GM12878 (cell line): Measurements from ENCODE around the gene RARA. TPM values are rescaled to one million over a fixed set of nuclear protein-coding genes. Genes with fewer than 3 reads are reported as not detected.

ENCODE experiments used
- BHLHE40 ChIP-seq, 2 experiments: fragments of 450-650 bp in 1 of 2; IDR thresholded peaks; 2 replicates each; pipeline ENCODE4 v1.6.1; 2011 to 2017; ENCODE audit warnings: low read depth in 2 of 2, borderline replicate concordance in 1 of 2, improper control_type of control experiment in 1 of 2, low read length in 1 of 2, mild to moderate bottlenecking in 1 of 2
- EED ChIP-seq: sonication (generic); IDR thresholded peaks from 2 replicates; pipeline ENCODE4 v1.6.1; 2016; ENCODE audit warnings: antibody characterized with exemption, low read depth
- ETV6 ChIP-seq, 2 experiments: fragments of 450-650 bp in 1 of 2; IDR thresholded peaks in 1 of 2; conservative IDR thresholded peaks in 1 of 2; 2 replicates each; pipeline ENCODE4 v1.6.1; 2014; ENCODE audit warnings: antibody characterized with exemption in 1 of 2, borderline replicate concordance in 1 of 2, low read depth in 1 of 2, mild to moderate bottlenecking in 1 of 2, moderate library complexity in 1 of 2
- HDAC6 ChIP-seq: fragments of 200-600 bp; sonication (generic); IDR thresholded peaks from one replicate; pipeline ENCODE4 v1.8.0; 2017; ENCODE audit warnings: antibody characterized with exemption; ENCODE audit not compliant: unreplicated experiment
- IRF4 ChIP-seq: IDR thresholded peaks from 2 replicates; pipeline ENCODE4 v1.6.1; 2011; ENCODE audit warnings: low read depth, low read length
- JUNB ChIP-seq: IDR thresholded peaks from 2 replicates; pipeline ENCODE4 v1.6.1; 2016; ENCODE audit warnings: antibody characterized with exemption, mild to moderate bottlenecking
- JUND ChIP-seq: IDR thresholded peaks from 2 replicates; pipeline ENCODE4 v1.6.1; 2012; ENCODE audit warnings: low read depth, mild to moderate bottlenecking, low read length, improper control_type of control experiment, moderate library complexity
- MEF2A ChIP-seq: IDR thresholded peaks from 2 replicates; pipeline ENCODE4 v1.6.1; 2011; ENCODE audit warnings: low read depth, mild to moderate bottlenecking, low read length, moderate library complexity; ENCODE audit not compliant: insufficient read depth
- NFYA ChIP-seq: IDR thresholded peaks from 2 replicates; pipeline ENCODE4 v1.6.1; 2011; ENCODE audit warnings: low read depth, mild to moderate bottlenecking, low read length, improper control_type of control experiment, borderline replicate concordance
- PML ChIP-seq: IDR thresholded peaks from 2 replicates; pipeline ENCODE4 v1.6.1; 2012; ENCODE audit warnings: low read length, inconsistent platforms
- RBBP5 ChIP-seq: fragments of 200-600 bp; sonication (generic); conservative IDR thresholded peaks from 2 replicates; pipeline ENCODE4 v1.6.1; 2016
- SPI1 ChIP-seq: IDR thresholded peaks from 2 replicates; pipeline ENCODE4 v1.6.1; 2011; ENCODE audit warnings: low read depth, mild to moderate bottlenecking, low read length, moderate library complexity, borderline replicate concordance; ENCODE audit not compliant: insufficient read depth
- SUZ12 ChIP-seq: fragments of 200-600 bp; sonication (generic); IDR thresholded peaks from one replicate; pipeline ENCODE4 v1.6.1; 2018; ENCODE audit warnings: antibody characterized with exemption, mild to moderate bottlenecking; ENCODE audit not compliant: unreplicated experiment
- TARDBP ChIP-seq: IDR thresholded peaks from 2 replicates; pipeline ENCODE4 v1.6.1; 2016; ENCODE audit warnings: borderline replicate concordance
- WRNIP1 ChIP-seq: IDR thresholded peaks from 2 replicates; pipeline ENCODE4 v1.6.1; 2011; ENCODE audit warnings: low read depth, low read length, improper control_type of control experiment, borderline replicate concordance
- YBX1 ChIP-seq: fragments of 450-650 bp; IDR thresholded peaks from 2 replicates; pipeline ENCODE4 v1.6.1; 2016; ENCODE audit warnings: antibody characterized with exemption
- polyA plus RNA-seq, 11 experiments: library from polyadenylated mRNA; depleted of rRNA in 4 of 11; unstranded in 6 of 11; stranded (reverse) in 5 of 11; fragments of >200 nt; fragmentation: Nextera tagmentation in 4 of 11; fragmentation: Illumina TruSeq in 1 of 11; extraction: Ambion mirVana in 4 of 11; extraction: Trizol in 1 of 11; gene quantifications; 1 replicate in 1 of 11; 2 replicates in 10 of 11; pipeline versions ENCODE4 v1.2.1 to v1.2.3, GENCODE V29; 2011 to 2016; ENCODE audit warnings: inconsistent platforms in 2 of 11, missing spikeins in 2 of 11, low read depth in 1 of 11
- total RNA-seq, 4 experiments: library from RNA; depleted of rRNA in 3 of 4; stranded (reverse); fragments of >200 nt in 3 of 4; fragmentation: Illumina TruSeq in 1 of 4; extraction: Trizol in 1 of 4; gene quantifications; 2 replicates each; pipeline versions ENCODE4 v1.2.1 to v1.2.3, GENCODE V29; 2013 to 2021
- TF ChIP-seq, protein P1 (sequence below): fragments of 150-350 bp; IDR thresholded peaks from 2 replicates; pipeline ENCODE4 v1.6.1; 2014; ENCODE audit warnings: mild to moderate bottlenecking, low read depth, low read length
- TF ChIP-seq, protein P2 (sequence below): fragments of 450-650 bp; IDR thresholded peaks from 2 replicates; pipeline ENCODE4 v1.6.1; 2018; ENCODE audit warnings: borderline replicate concordance, mild to moderate bottlenecking; ENCODE audit not compliant: partially characterized antibody
- TF ChIP-seq, protein P3 (sequence below): IDR thresholded peaks from 2 replicates; pipeline ENCODE4 v1.6.1; 2012; ENCODE audit warnings: improper control_type of control experiment, low read depth, low read length; ENCODE audit not compliant: insufficient replicate concordance

The RARA gene
- total and polyA plus RNA-seq, 10 of the 15 experiments (the other 5 are each of a cell fraction or from before 2014, with no cell fraction given): 0.13 to 33.6 (median 13.6) TPM

DNA sequence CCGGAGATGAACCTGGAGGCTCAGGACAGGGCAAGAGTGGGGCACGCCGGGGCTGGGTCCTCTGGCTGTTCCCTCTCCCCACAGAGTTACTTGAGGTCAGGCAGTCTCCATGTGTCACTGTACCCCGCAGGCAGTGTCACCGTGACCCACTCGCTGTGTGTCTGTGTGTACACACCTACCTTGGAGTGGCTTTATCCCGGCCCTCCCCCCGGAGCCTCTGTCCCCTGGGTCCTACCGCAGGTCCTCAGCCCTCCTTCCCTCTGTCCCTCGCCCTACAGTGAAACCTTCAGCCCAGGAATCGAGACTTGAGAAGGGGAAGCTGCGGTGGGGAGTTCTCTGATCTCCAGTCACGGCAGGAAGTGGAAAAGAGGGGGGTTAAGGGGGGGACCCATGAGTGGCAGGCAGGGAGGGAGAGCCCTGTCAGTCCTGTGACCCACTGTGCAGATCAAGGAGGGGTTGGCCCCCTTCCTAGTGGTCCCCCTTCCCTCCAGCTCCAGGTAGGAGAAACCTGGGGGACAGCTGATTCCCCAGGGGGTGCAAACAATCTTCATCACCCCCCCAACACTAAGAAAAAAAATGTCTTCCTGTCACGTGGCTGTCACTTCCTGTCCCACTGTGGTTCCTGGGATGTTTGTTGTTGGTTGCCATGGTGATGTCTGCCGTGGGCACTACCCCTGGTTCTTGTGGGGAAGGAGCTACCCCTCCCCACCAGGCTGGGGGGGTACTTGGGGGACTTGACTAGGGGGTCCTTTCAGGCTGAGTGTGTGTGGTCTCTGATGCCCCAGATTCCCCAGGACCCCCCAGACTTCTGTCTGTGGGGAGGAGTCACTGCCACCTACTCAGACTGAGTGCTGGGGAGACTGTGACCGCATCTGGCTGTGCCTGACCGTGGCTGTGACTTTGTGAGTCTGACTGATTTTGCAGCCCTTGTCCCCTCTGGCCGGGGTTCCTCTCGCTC lies 13.7 kb downstream of the RARA start (continued):
- TF ChIP-seq TARDBP (peak; percentile 88; the same call in 1 of the 2 replicates), MEF2A (peak; percentile 77; the same call in 1 of the 2 replicates), IRF4 (peak; percentile 65; the same call in 1 of the 2 replicates), JUNB (peak; percentile 31; the same call in 1 of the 2 replicates), YBX1 (no peak), ETV6 (conservative IDR thresholded peaks at IDR 0.05 in 1 of 2, IDR thresholded peaks at IDR 0.05 in 1 of 2; ENCODE audit: borderline replicate concordance in 1 of 2, low read depth in 1 of 2) (peak; percentile 100), RBBP5 (no peak), SUZ12 (no peak), PML (no peak), EED (peak; percentile 100), JUND (0 out of 2 replicates have a peak, but pooled peaks have one; percentile 6), BHLHE40 (IDR thresholded peaks at IDR 0.05; ENCODE audit: borderline replicate concordance in 1 of 2, low read depth in 2 of 2, low read length in 1 of 2) (peak; percentile 85 to 90), HDAC6 (no peak), SPI1 (peak; percentile 90), WRNIP1 (0 out of 2 replicates have a peak, but pooled peaks have one; percentile 51), NFYA (no peak)
- TF ChIP-seq, protein P1, sequence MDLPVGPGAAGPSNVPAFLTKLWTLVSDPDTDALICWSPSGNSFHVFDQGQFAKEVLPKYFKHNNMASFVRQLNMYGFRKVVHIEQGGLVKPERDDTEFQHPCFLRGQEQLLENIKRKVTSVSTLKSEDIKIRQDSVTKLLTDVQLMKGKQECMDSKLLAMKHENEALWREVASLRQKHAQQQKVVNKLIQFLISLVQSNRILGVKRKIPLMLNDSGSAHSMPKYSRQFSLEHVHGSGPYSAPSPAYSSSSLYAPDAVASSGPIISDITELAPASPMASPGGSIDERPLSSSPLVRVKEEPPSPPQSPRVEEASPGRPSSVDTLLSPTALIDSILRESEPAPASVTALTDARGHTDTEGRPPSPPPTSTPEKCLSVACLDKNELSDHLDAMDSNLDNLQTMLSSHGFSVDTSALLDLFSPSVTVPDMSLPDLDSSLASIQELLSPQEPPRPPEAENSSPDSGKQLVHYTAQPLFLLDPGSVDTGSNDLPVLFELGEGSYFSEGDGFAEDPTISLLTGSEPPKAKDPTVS: no peak
- TF ChIP-seq, protein P2, sequence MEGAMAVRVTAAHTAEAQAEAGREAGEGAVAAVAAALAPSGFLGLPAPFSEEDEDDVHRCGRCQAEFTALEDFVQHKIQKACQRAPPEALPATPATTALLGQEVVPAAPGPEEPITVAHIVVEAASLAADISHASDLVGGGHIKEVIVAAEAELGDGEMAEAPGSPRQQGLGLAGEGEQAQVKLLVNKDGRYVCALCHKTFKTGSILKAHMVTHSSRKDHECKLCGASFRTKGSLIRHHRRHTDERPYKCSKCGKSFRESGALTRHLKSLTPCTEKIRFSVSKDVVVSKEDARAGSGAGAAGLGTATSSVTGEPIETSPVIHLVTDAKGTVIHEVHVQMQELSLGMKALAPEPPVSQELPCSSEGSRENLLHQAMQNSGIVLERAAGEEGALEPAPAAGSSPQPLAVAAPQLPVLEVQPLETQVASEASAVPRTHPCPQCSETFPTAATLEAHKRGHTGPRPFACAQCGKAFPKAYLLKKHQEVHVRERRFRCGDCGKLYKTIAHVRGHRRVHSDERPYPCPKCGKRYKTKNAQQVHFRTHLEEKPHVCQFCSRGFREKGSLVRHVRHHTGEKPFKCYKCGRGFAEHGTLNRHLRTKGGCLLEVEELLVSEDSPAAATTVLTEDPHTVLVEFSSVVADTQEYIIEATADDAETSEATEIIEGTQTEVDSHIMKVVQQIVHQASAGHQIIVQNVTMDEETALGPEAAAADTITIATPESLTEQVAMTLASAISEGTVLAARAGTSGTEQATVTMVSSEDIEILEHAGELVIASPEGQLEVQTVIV: peak; percentile 67
- TF ChIP-seq, protein P3, sequence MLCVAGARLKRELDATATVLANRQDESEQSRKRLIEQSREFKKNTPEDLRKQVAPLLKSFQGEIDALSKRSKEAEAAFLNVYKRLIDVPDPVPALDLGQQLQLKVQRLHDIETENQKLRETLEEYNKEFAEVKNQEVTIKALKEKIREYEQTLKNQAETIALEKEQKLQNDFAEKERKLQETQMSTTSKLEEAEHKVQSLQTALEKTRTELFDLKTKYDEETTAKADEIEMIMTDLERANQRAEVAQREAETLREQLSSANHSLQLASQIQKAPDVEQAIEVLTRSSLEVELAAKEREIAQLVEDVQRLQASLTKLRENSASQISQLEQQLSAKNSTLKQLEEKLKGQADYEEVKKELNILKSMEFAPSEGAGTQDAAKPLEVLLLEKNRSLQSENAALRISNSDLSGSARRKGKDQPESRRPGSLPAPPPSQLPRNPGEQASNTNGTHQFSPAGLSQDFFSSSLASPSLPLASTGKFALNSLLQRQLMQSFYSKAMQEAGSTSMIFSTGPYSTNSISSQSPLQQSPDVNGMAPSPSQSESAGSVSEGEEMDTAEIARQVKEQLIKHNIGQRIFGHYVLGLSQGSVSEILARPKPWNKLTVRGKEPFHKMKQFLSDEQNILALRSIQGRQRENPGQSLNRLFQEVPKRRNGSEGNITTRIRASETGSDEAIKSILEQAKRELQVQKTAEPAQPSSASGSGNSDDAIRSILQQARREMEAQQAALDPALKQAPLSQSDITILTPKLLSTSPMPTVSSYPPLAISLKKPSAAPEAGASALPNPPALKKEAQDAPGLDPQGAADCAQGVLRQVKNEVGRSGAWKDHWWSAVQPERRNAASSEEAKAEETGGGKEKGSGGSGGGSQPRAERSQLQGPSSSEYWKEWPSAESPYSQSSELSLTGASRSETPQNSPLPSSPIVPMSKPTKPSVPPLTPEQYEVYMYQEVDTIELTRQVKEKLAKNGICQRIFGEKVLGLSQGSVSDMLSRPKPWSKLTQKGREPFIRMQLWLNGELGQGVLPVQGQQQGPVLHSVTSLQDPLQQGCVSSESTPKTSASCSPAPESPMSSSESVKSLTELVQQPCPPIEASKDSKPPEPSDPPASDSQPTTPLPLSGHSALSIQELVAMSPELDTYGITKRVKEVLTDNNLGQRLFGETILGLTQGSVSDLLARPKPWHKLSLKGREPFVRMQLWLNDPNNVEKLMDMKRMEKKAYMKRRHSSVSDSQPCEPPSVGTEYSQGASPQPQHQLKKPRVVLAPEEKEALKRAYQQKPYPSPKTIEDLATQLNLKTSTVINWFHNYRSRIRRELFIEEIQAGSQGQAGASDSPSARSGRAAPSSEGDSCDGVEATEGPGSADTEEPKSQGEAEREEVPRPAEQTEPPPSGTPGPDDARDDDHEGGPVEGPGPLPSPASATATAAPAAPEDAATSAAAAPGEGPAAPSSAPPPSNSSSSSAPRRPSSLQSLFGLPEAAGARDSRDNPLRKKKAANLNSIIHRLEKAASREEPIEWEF: no peak
